OCI-LY7 (cell line): ENCODE results near the gene HSBP1L1.

ENCODE experiments used
- EZH2phosphoT487 ChIP-seq: fragments of 200-600 bp; sonication (generic); IDR thresholded peaks from 2 replicates; pipeline ENCODE4 v1.6.1; 2018; ENCODE audit warnings: low read depth, borderline replicate concordance, mild to moderate bottlenecking, mixed run types, antibody characterized with exemption, low read length, moderate library complexity, mixed read lengths
- TF ChIP-seq, protein P1 (sequence below): fragments of 200-600 bp; sonication (generic); conservative IDR thresholded peaks from 2 replicates; pipeline ENCODE4 v1.5.1; 2014; ENCODE audit warnings: mild to moderate bottlenecking, antibody characterized with exemption, low read length, moderate library complexity, mixed read lengths

DNA sequence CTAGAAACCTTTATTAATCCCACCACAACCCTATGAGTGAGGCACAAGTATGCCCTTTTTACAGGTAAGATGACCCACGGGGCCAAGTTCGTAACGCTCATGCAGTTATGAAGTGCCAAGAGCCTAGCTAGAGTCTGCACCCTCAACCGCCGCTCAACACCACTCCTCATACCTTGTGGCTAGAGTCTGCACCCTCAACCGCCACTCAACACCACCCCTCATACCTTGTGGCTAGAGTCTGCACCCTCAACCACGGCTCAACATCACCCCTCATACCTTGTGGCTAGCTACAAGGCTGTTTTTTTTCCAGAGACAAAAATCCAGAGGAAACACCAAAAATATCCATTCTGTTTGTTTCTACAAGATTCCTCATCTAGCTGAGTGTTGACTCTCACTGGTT is 19.4 kb downstream of the HSBP1L1 start:
- TF ChIP-seq, protein P1, sequence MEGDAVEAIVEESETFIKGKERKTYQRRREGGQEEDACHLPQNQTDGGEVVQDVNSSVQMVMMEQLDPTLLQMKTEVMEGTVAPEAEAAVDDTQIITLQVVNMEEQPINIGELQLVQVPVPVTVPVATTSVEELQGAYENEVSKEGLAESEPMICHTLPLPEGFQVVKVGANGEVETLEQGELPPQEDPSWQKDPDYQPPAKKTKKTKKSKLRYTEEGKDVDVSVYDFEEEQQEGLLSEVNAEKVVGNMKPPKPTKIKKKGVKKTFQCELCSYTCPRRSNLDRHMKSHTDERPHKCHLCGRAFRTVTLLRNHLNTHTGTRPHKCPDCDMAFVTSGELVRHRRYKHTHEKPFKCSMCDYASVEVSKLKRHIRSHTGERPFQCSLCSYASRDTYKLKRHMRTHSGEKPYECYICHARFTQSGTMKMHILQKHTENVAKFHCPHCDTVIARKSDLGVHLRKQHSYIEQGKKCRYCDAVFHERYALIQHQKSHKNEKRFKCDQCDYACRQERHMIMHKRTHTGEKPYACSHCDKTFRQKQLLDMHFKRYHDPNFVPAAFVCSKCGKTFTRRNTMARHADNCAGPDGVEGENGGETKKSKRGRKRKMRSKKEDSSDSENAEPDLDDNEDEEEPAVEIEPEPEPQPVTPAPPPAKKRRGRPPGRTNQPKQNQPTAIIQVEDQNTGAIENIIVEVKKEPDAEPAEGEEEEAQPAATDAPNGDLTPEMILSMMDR, result no peak
- TF ChIP-seq EZH2phosphoT487, result no peak
